ENCODE data around the gene COG2. TPM values are rescaled to one million over a fixed set of nuclear protein-coding genes. Genes with fewer than 3 reads are reported as not detected.

The COG2 gene
- total RNA-seq, 4 donors from 2014 or later: 23.5 to 33.6 (median 26.0) TPM

- Histone ChIP-seq H3K4me1 (no peaks in the 10 kb centered on the region), H3K36me3 (no peaks in the 10 kb centered on the region), H3K27ac (no peak overlapping the region), H3K4me3 (no peak overlapping the region), H3K27me3 (peaks cover 5% of the 10 kb centered on the region), H3K9me3 (no peaks in the 10 kb centered on the region)
- no peak for ATAC-seq
- WGBS, 2 donors (ENCODE audit: low coverage in 1 of 2): 36 to 75% methylated on average over 1 of the region's 1 CpG
- no peak for TF ChIP-seq POLR2AphosphoS5 (IDR thresholded peaks at IDR 0.05)
Measured at GRCh38 chr1:230610589-230610988, 31.7 kb upstream of the COG2 start.

GRCh38 chr1:230611128-230611877 lies 31.0 kb upstream of the COG2 start:
- Histone ChIP-seq H3K27me3 (peaks cover 5% of the 10 kb centered on the region), H3K27ac (no peak overlapping the region), H3K4me3 (no peak overlapping the region), H3K9me3 (no peaks in the 10 kb centered on the region), H3K4me1 (no peaks in the 10 kb centered on the region), H3K36me3 (no peaks in the 10 kb centered on the region)
- 39 to 54% methylated on average over 7 of the region's 7 CpGs for WGBS, 2 donors (ENCODE audit: low coverage in 1 of 2)
- no peak for ATAC-seq
- TF ChIP-seq POLR2AphosphoS5 (IDR thresholded peaks at IDR 0.05) (no peak), POLR2A (IDR thresholded peaks at IDR 0.05) (no peak), EP300 (IDR thresholded peaks at IDR 0.05) (no peak), CTCF (IDR thresholded peaks at IDR 0.05) (no peak)

GRCh38 chr1:230611878-230612235 lies 30.4 kb upstream of the COG2 start:
- H3K9me3 ChIP-seq: no peaks in the 10 kb centered on the region
- peaks cover 5% of the 10 kb centered on the region for H3K27me3 ChIP-seq
- no peak overlapping the region for H3K4me3 ChIP-seq
- TF ChIP-seq CTCF (IDR thresholded peaks at IDR 0.05): no peak
- no peaks in the 10 kb centered on the region for H3K36me3 ChIP-seq
- no peak for ATAC-seq
- WGBS, 2 donors (ENCODE audit: low coverage in 1 of 2): 25 to 57% methylated on average over 1 of the region's 1 CpG
- no peak overlapping the region for H3K27ac ChIP-seq
- no peaks in the 10 kb centered on the region for H3K4me1 ChIP-seq

GRCh38 chr1:230612651-230613050 lies 29.6 kb upstream of the COG2 start:
- TF ChIP-seq POLR2A (IDR thresholded peaks at IDR 0.05): no peak
- TF ChIP-seq EP300 (IDR thresholded peaks at IDR 0.05): no peak
- TF ChIP-seq CTCF (IDR thresholded peaks at IDR 0.05): no peak
- no peak for TF ChIP-seq POLR2AphosphoS5 (IDR thresholded peaks at IDR 0.05)

GRCh38 chr1:230614121-230614520 lies 28.2 kb upstream of the COG2 start:
- no peak for ATAC-seq
- no peak overlapping the region for H3K4me3 ChIP-seq
- TF ChIP-seq EP300 (IDR thresholded peaks at IDR 0.05) (no peak), POLR2AphosphoS5 (IDR thresholded peaks at IDR 0.05) (no peak), CTCF (IDR thresholded peaks at IDR 0.05) (no peak), POLR2A (IDR thresholded peaks at IDR 0.05) (no peak)
- H3K36me3 ChIP-seq: no peaks in the 10 kb centered on the region
- no peaks in the 10 kb centered on the region for H3K9me3 ChIP-seq
- 91 to 94% methylated on average over 3 of the region's 3 CpGs for WGBS, 2 donors (ENCODE audit: low coverage in 1 of 2)
- no peak overlapping the region for H3K27ac ChIP-seq
- peaks cover 16% of the 10 kb centered on the region for H3K27me3 ChIP-seq
- no peaks in the 10 kb centered on the region for H3K4me1 ChIP-seq

More at GRCh38 chr1:230612651-230613050, 29.6 kb upstream of the COG2 start:
- Histone ChIP-seq H3K27ac (no peak overlapping the region), H3K4me1 (no peaks in the 10 kb centered on the region), H3K27me3 (peaks cover 7% of the 10 kb centered on the region), H3K4me3 (no peak overlapping the region), H3K9me3 (no peaks in the 10 kb centered on the region), H3K36me3 (no peaks in the 10 kb centered on the region)
- no peak for ATAC-seq
- 56 to 88% methylated on average over 1 of the region's 1 CpG for WGBS, 2 donors (ENCODE audit: low coverage in 1 of 2)
